Measurements from ENCODE around the gene TRMT6. TPM values are rescaled to one million over a fixed set of nuclear protein-coding genes. Genes with fewer than 3 reads are reported as not detected.
A peak's percentile ranks its signal among the peaks of the same experiment; 100 is the strongest.

Gene TRMT6
- total RNA-seq, 1 experiment from 2014 or later: 16.2 TPM

DNA sequence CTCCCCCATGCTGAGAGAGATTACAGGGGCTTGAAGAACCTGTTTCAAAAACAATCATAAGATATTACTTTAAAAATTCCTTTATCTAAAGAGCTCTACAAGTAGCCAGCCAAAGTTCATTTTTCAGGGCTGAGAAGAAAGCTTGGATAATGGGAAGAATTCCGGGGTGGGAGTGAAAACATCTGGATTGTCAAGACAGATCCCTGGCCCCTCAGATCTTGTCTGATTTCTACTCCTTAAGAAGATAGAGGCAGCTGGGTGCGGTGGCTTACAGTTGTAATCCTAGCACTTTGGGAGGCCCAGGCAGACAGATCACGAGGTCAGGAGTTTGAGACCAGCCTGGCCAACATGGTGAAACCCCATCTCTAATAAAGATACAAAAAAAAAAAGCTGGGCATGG is 24.8 kb downstream of the TRMT6 start:
- no peaks in the 10 kb centered on the region for H4K20me1 ChIP-seq (ENCODE audit: insufficient read depth)
- H3K4me1 ChIP-seq (replicated peaks; ENCODE audit: insufficient read depth): no peaks in the 10 kb centered on the region
- H2AFZ ChIP-seq: no peak overlapping the region
- CTCF ChIA-PET: interaction anchor here (0.7 kb wide), 1 partner anchor 396 kb away, joined by 3 read pairs; no protein-coding TSS in a partner anchor
- TF ChIP-seq CTCF (conservative IDR thresholded peaks at IDR 0.05) (no peak), EZH2 (IDR thresholded peaks at IDR 0.05; ENCODE audit: low read depth) (no peak)
- no TSS peak for BruUV-seq (replicated peaks)
- H3K79me2 ChIP-seq (ENCODE audit: low read depth): no peaks in the 10 kb centered on the region
- H3K27ac ChIP-seq: no peak overlapping the region
- DNase-seq: no peak
- POLR2A ChIA-PET (ENCODE audit: unreplicated experiment): no interaction called here
- H3K36me3 ChIP-seq (ENCODE audit: low read depth): no peaks in the 10 kb centered on the region
- peaks cover 63% of the 10 kb centered on the region for H3K27me3 ChIP-seq (ENCODE audit: insufficient read depth, low read depth)
- intact Hi-C loops (cut with micrococcal nuclease; ENCODE audit: unreplicated experiment): no loop called here
- no peak overlapping the region for H3K4me2 ChIP-seq
- H3K4me3 ChIP-seq: no peak overlapping the region
- H3F3A ChIP-seq (ENCODE audit: insufficient read depth, low read depth): no peaks in the 10 kb centered on the region
- no peaks in the 10 kb centered on the region for H3K9me3 ChIP-seq (ENCODE audit: insufficient read depth, low read depth)
- H3K9me2 ChIP-seq (ENCODE audit: insufficient read depth): peaks cover 5% of the 10 kb centered on the region; the same call in 1 of the 2 replicates

GRCh38 chr20:5923493-5923892 is 26.8 kb downstream of the TRMT6 start:
- H3F3A ChIP-seq (ENCODE audit: insufficient read depth, low read depth): no peaks in the 10 kb centered on the region
- TF ChIP-seq CTCF (conservative IDR thresholded peaks at IDR 0.05): no peak
- no peak for TF ChIP-seq EZH2 (IDR thresholded peaks at IDR 0.05; ENCODE audit: low read depth)
- ChIA-PET POLR2A (ENCODE audit: unreplicated experiment) (no interaction called here), CTCF (no interaction called here)
- BruUV-seq (replicated peaks): no TSS peak
- peaks cover 12% of the 10 kb centered on the region; the same call in 1 of the 2 replicates for H3K4me1 ChIP-seq (replicated peaks; ENCODE audit: insufficient read depth)
- no peaks in the 10 kb centered on the region for H3K79me2 ChIP-seq (ENCODE audit: low read depth)
- H4K20me1 ChIP-seq (ENCODE audit: insufficient read depth): no peaks in the 10 kb centered on the region
- intact Hi-C loops (cut with micrococcal nuclease; ENCODE audit: unreplicated experiment): no loop called here
- H3K4me3 ChIP-seq: no peak overlapping the region
- no peak overlapping the region for H3K27ac ChIP-seq
- DNase-seq: no peak
- H3K9me2 ChIP-seq (ENCODE audit: insufficient read depth): peaks cover 5% of the 10 kb centered on the region; the same call in 1 of the 2 replicates
- H2AFZ ChIP-seq: 0 out of 2 replicates have a peak overlapping the region, but pooled peaks have one; percentile 17
- H3K27me3 ChIP-seq (ENCODE audit: insufficient read depth, low read depth): peaks cover 47% of the 10 kb centered on the region
- no peaks in the 10 kb centered on the region for H3K36me3 ChIP-seq (ENCODE audit: low read depth)
- no peaks in the 10 kb centered on the region for H3K9me3 ChIP-seq (ENCODE audit: insufficient read depth, low read depth)
- no peak overlapping the region for H3K4me2 ChIP-seq

- Histone ChIP-seq H4K20me1 (ENCODE audit: insufficient read depth) (no peaks in the 10 kb centered on the region), H3F3A (ENCODE audit: insufficient read depth, low read depth) (no peaks in the 10 kb centered on the region), H2AFZ (no peak overlapping the region), H3K4me2 (no peak overlapping the region), H3K36me3 (ENCODE audit: low read depth) (no peaks in the 10 kb centered on the region), H3K79me2 (ENCODE audit: low read depth) (no peaks in the 10 kb centered on the region), H3K4me3 (no peak overlapping the region), H3K4me1 (replicated peaks; ENCODE audit: insufficient read depth) (peaks cover 12% of the 10 kb centered on the region; the same call in 1 of the 2 replicates), H3K27ac (no peak overlapping the region), H3K27me3 (ENCODE audit: insufficient read depth, low read depth) (peaks cover 27% of the 10 kb centered on the region), H3K9me2 (ENCODE audit: insufficient read depth) (peaks cover 5% of the 10 kb centered on the region; the same call in 1 of the 2 replicates), H3K9me3 (ENCODE audit: insufficient read depth, low read depth) (no peaks in the 10 kb centered on the region)
- POLR2A ChIA-PET (ENCODE audit: unreplicated experiment): no interaction called here
- CTCF ChIA-PET: no interaction called here
- no TSS peak for BruUV-seq (replicated peaks)
- no peak for DNase-seq
- TF ChIP-seq EZH2 (IDR thresholded peaks at IDR 0.05; ENCODE audit: low read depth) (no peak), CTCF (conservative IDR thresholded peaks at IDR 0.05) (no peak)
- intact Hi-C loops (cut with micrococcal nuclease; ENCODE audit: unreplicated experiment): no loop called here
Observed at GRCh38 chr20:5920581-5920980, 29.8 kb downstream of the TRMT6 start.

All from PC-9 (cell line).